Adrenal gland (tissue), 5 donors: ENCODE results near the gene FAM177B.

Experiments used
- POLR2A ChIP-seq, 2 donors: fragments of 450-650 bp; IDR thresholded peaks; one replicate each; pipeline ENCODE4 v1.6.1; 2017; ENCODE audit warnings: antibody characterized with exemption in 2 of 2, mild to moderate bottlenecking in 2 of 2, moderate library complexity in 1 of 2
- TF ChIP-seq, protein P1 (sequence below), 6 experiments: fragments of 450-650 bp in 4 of 6; fragments of 200-600 bp in 2 of 6; sonication (generic) in 1 of 6; IDR thresholded peaks; 1 replicate in 5 of 6; 2 replicates in 1 of 6; pipeline versions ENCODE4 v1.5.1 to v1.8.0; 2016 to 2021; ENCODE audit warnings: antibody characterized with exemption in 6 of 6, mild to moderate bottlenecking in 2 of 6, moderate library complexity in 1 of 6
- donor health status: DM: no; HTN: no; CAD: no.

DNA sequence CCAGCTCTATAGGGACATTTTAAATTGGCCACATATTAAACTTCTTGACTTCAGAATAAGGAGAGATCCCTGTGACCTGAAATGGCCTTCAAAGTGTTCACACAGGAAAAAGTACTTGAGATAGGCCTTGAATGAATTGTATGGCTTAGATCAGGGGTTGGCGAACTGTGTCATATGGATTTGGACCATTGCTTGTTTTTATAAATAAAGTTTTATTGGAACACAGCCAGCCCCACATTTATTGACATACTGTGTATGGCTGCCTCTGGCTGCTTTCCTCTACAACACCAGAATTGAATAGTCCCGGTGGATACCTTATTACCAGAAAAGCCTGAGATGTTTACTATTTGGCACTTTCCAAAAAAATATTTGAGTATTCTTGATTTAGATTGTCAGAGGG, 20.6 kb upstream of the FAM177B start:
- TF ChIP-seq, protein P1, sequence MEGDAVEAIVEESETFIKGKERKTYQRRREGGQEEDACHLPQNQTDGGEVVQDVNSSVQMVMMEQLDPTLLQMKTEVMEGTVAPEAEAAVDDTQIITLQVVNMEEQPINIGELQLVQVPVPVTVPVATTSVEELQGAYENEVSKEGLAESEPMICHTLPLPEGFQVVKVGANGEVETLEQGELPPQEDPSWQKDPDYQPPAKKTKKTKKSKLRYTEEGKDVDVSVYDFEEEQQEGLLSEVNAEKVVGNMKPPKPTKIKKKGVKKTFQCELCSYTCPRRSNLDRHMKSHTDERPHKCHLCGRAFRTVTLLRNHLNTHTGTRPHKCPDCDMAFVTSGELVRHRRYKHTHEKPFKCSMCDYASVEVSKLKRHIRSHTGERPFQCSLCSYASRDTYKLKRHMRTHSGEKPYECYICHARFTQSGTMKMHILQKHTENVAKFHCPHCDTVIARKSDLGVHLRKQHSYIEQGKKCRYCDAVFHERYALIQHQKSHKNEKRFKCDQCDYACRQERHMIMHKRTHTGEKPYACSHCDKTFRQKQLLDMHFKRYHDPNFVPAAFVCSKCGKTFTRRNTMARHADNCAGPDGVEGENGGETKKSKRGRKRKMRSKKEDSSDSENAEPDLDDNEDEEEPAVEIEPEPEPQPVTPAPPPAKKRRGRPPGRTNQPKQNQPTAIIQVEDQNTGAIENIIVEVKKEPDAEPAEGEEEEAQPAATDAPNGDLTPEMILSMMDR (IDR thresholded peaks at IDR 0.05): no peak
- no peak for TF ChIP-seq POLR2A (IDR thresholded peaks at IDR 0.05)
